Testis (tissue), 3 donors: ENCODE measurements around the gene TBC1D22A. TPM values are rescaled to one million over a fixed set of nuclear protein-coding genes. Genes with fewer than 3 reads are reported as not detected.

Source experiments
- DNase-seq: peaks from one replicate; pipeline ENCODE4 v3.0.0-alpha.2; 2019
- H3K27ac ChIP-seq, 2 donors: fragments of 200-600 bp; sonication (generic); one replicate each; pipeline ENCODE4 v1.5.1; 2019
- H3K27me3 ChIP-seq: fragments of 200-600 bp; sonication (generic); one replicate; pipeline ENCODE4 v1.5.1; 2019
- H3K36me3 ChIP-seq: fragments of 200-600 bp; sonication (generic); one replicate; pipeline ENCODE4 v1.5.1; 2017; ENCODE audit warnings: low read depth; ENCODE audit errors: missing control alignments
- H3K4me1 ChIP-seq: fragments of 200-600 bp; sonication (generic); one replicate; pipeline ENCODE4 v1.5.1; 2019
- H3K4me3 ChIP-seq, 2 donors: fragments of 200-600 bp; sonication (generic); one replicate each; pipeline ENCODE4 v1.5.1; 2017 to 2019
- H3K9me3 ChIP-seq: fragments of 200-600 bp; sonication (generic); one replicate; pipeline ENCODE4 v1.5.1; 2017
- POLR2A ChIP-seq: fragments of 450-650 bp; IDR thresholded peaks from one replicate; pipeline ENCODE4 v1.6.1; 2017; ENCODE audit warnings: antibody characterized with exemption, mild to moderate bottlenecking, moderate library complexity
- WGBS, 2 donors: methylation state at CpG; one replicate each; pipeline ENCODE4 v1.1.5; 2018; 5-methylcytosine and 5-hydroxymethylcytosine counted together
- intact Hi-C: fragments of 100-400 bp; cut with DNase I; formaldehyde crosslinking; loops from one replicate; pipeline ENCODE4 v1.15.1; 2023; ENCODE audit warnings: low total_unique reads
- polyA plus RNA-seq: library from polyadenylated mRNA; stranded (reverse); fragments of 350-450 nt; fragmentation: Illumina TruSeq; extraction: RNeasy Lipid Tissue Mini Kit (QIAGEN cat#74804); gene quantifications from one replicate; pipeline ENCODE4 v1.2.3, GENCODE V29; 2014; ENCODE audit warnings: low read depth, low replicate concordance; ENCODE audit not compliant: insufficient read depth
- total RNA-seq, 2 donors: library from RNA; depleted of rRNA; stranded (reverse); fragments of >200 nt; gene quantifications; one replicate each; pipeline ENCODE4 v1.2.3, GENCODE V29; 2016
- TF ChIP-seq, protein P1 (sequence below), 3 experiments: fragments of 450-650 bp in 2 of 3; fragments of 200-600 bp in 1 of 3; sonication (generic) in 1 of 3; IDR thresholded peaks; one replicate each; pipeline ENCODE4 v1.5.1; 2016 to 2019; ENCODE audit warnings: antibody characterized with exemption in 3 of 3, mild to moderate bottlenecking in 2 of 3, moderate library complexity in 1 of 3

Gene TBC1D22A
- total and polyA plus RNA-seq, 3 donors from 2014 or later: 16.6 to 32.8 (median 28.5) TPM

- Histone ChIP-seq H3K36me3 (no peaks in the 10 kb centered on the region), H3K9me3 (no peaks in the 10 kb centered on the region), H3K4me1 (peaks cover 5% of the 10 kb centered on the region), H3K27ac (no peak overlapping the region), H3K4me3 (no peak overlapping the region), H3K27me3 (no peaks in the 10 kb centered on the region)
- WGBS, 2 donors: 85 to 86% methylated on average over 13 of the region's 13 CpGs
- DNase-seq: no peak
- TF ChIP-seq, protein P1, sequence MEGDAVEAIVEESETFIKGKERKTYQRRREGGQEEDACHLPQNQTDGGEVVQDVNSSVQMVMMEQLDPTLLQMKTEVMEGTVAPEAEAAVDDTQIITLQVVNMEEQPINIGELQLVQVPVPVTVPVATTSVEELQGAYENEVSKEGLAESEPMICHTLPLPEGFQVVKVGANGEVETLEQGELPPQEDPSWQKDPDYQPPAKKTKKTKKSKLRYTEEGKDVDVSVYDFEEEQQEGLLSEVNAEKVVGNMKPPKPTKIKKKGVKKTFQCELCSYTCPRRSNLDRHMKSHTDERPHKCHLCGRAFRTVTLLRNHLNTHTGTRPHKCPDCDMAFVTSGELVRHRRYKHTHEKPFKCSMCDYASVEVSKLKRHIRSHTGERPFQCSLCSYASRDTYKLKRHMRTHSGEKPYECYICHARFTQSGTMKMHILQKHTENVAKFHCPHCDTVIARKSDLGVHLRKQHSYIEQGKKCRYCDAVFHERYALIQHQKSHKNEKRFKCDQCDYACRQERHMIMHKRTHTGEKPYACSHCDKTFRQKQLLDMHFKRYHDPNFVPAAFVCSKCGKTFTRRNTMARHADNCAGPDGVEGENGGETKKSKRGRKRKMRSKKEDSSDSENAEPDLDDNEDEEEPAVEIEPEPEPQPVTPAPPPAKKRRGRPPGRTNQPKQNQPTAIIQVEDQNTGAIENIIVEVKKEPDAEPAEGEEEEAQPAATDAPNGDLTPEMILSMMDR (IDR thresholded peaks at IDR 0.05): no peak
- TF ChIP-seq POLR2A: no peak
- intact Hi-C loops: no loop called here
These were observed 40.2 kb downstream of the TBC1D22A start for GRCh38 chr22:46802608-46803027.

DNA sequence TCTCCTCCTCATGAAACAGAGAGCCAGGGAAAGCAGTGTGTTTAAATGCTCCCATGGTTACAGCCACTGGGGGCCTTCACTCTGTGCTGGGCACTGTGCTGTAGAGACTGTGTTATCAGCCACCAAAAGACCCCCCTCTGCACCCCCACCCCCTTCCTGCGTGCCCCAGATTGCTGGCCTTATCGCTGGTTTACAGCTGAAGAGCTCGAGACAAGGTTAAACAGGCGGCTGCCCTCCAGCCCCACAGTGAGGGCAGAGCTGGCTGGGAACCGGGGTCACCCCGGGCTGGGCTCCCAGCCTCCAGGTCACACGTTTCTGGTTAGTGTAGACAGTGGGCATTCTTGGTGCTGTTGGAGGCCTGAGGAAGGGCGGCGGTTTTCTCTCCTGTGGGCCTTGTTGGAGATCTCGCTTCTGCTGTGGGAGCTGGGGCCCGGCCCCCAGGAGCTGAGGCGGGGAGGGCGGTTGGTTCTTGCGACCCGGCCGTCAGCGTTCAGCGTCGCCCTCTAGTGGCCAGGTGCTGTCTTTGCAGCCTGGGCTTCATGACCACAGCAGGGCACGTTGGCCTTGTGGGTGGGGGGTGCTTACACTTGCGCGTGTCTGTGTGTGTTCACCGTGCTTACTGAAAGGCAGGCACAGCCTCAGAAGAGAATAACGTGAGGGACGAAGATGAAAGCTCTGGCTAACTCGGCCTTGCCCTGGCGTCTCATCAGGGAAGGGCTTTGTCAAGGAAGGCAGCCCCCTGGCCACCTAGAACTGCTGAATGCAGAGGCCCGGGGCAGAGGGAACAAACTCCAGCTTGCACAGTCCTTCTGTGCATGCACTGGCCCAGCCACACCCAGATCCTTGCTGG lies 40.8 kb downstream of the TBC1D22A start:
- H3K36me3 ChIP-seq: no peaks in the 10 kb centered on the region
- intact Hi-C loops: no loop called here
- peak; percentile 54 for DNase-seq
- TF ChIP-seq POLR2A: no peak
- TF ChIP-seq, protein P1 (IDR thresholded peaks at IDR 0.05): peak; percentile 74 to 91 (median 79)
- H3K9me3 ChIP-seq: no peaks in the 10 kb centered on the region
- H3K4me3 ChIP-seq: no peak overlapping the region
- no peak overlapping the region for H3K27ac ChIP-seq
- peaks cover 5% of the 10 kb centered on the region for H3K4me1 ChIP-seq
- WGBS, 2 donors: 40 to 57% methylated on average over 9 to 28 of the region's 28 CpGs
- H3K27me3 ChIP-seq: no peaks in the 10 kb centered on the region

- H3K27ac ChIP-seq: no peak overlapping the region
- no peak for DNase-seq
- H3K36me3 ChIP-seq: no peaks in the 10 kb centered on the region
- H3K27me3 ChIP-seq: no peaks in the 10 kb centered on the region
- H3K4me3 ChIP-seq: no peak overlapping the region
- peaks cover 1% of the 10 kb centered on the region for H3K4me1 ChIP-seq
- no peaks in the 10 kb centered on the region for H3K9me3 ChIP-seq
- no peak for TF ChIP-seq POLR2A
- TF ChIP-seq, protein P1 (IDR thresholded peaks at IDR 0.05): no peak
- intact Hi-C loops: no loop called here
- 87 to 89% methylated on average over 10 of the region's 10 CpGs for WGBS, 2 donors
These were observed 41.5 kb downstream of the TBC1D22A start for GRCh38 chr22:46803936-46804335.

- no peaks in the 10 kb centered on the region for H3K9me3 ChIP-seq
- H3K27me3 ChIP-seq: no peaks in the 10 kb centered on the region
- H3K27ac ChIP-seq: no peak overlapping the region
- H3K4me3 ChIP-seq: no peak overlapping the region
- no peaks in the 10 kb centered on the region for H3K36me3 ChIP-seq
- intact Hi-C loops: no loop called here
- no peaks in the 10 kb centered on the region for H3K4me1 ChIP-seq
- DNase-seq: no peak
- TF ChIP-seq, protein P1 (IDR thresholded peaks at IDR 0.05): no peak
- no peak for TF ChIP-seq POLR2A
- WGBS, 2 donors: 86 to 87% methylated on average over 7 of the region's 7 CpGs
These were observed 44.3 kb downstream of the TBC1D22A start for GRCh38 chr22:46806794-46807193.

DNA sequence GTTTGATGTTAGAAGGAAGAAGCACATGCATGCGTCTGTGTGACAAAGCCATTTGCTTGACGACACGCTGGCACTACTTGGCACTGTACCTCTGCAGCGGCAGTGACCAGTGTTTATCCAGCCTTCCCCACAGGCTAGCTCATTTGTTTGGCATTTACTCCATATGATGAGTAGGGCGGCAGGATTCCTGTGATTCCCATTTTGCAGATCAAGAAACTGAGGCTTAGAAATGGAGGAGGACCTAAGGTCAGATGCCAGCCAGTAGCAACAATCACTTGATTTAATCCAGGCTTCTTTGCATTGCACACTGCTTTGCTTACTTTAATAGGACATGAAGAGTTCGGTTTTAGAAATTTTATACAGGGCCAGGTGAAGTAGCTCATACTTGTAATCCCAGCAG lies 45.0 kb downstream of the TBC1D22A start:
- H3K4me1 ChIP-seq: no peaks in the 10 kb centered on the region
- H3K27ac ChIP-seq: no peak overlapping the region
- intact Hi-C loops: no loop called here
- H3K4me3 ChIP-seq: no peak overlapping the region
- H3K27me3 ChIP-seq: no peaks in the 10 kb centered on the region
- 92 to 95% methylated on average over 6 of the region's 6 CpGs for WGBS, 2 donors
- DNase-seq: no peak
- TF ChIP-seq, protein P1 (IDR thresholded peaks at IDR 0.05): no peak
- no peak for TF ChIP-seq POLR2A
- H3K9me3 ChIP-seq: no peaks in the 10 kb centered on the region
- no peaks in the 10 kb centered on the region for H3K36me3 ChIP-seq
